ENCODE results near the gene LSR. TPM values are rescaled to one million over a fixed set of nuclear protein-coding genes. Genes with fewer than 3 reads are reported as not detected.

The LSR gene
- total RNA-seq, 4 donors from 2014 or later, result 36.5 to 85.3 (median 61.8) TPM

GRCh38 chr19:35205733-35206323 lies 43.0 kb upstream of the LSR start:
- WGBS, 2 donors, result 76 to 77% methylated on average over 6 of the region's 6 CpGs

DNA sequence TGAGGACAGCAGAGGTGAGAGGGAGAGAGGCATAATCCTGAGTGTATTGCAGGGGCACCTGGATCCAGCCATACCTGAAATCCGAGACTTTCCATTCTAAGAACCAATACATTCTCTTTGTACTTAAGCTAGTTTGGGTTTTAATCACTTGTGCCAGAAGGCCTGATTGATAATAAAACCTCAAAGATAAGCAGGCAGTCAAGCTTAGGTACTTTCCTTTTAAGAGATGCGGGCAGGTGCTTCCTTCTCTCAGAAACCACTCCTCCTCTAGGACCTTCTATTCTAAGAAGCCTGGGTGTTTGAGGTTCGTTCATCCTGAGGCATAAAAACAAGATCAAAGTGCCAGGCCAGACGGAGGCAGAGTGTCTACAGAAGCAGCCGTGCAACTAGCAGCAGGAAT lies 42.4 kb upstream of the LSR start:
- no peak for DNase-seq
- no peak overlapping the region for H3K27ac ChIP-seq
- no peaks in the 10 kb centered on the region for H3K9me3 ChIP-seq
- TF ChIP-seq CTCF (IDR thresholded peaks at IDR 0.05) (no peak), POLR2A (IDR thresholded peaks at IDR 0.05) (no peak)
- H3K4me3 ChIP-seq (replicated peaks in 1 of 3), result no peak overlapping the region
- intact Hi-C loops (cut with DNase I), result no loop called here
- H3K27me3 ChIP-seq, result no peaks in the 10 kb centered on the region
- no peaks in the 10 kb centered on the region for H3K4me1 ChIP-seq
- WGBS, 2 donors, result 51 to 67% methylated on average over 5 of the region's 5 CpGs
- H3K36me3 ChIP-seq, result no peaks in the 10 kb centered on the region

More at GRCh38 chr19:35205733-35206323, 43.0 kb upstream of the LSR start:
- Histone ChIP-seq H3K4me3 (replicated peaks in 1 of 3) (no peak overlapping the region), H3K4me1 (no peaks in the 10 kb centered on the region), H3K27ac (no peak overlapping the region), H3K27me3 (no peaks in the 10 kb centered on the region), H3K9me3 (no peaks in the 10 kb centered on the region), H3K36me3 (no peaks in the 10 kb centered on the region)
- no peak for DNase-seq
- TF ChIP-seq POLR2A (IDR thresholded peaks at IDR 0.05), result no peak
- TF ChIP-seq CTCF (IDR thresholded peaks at IDR 0.05), result no peak
- intact Hi-C loops (cut with DNase I), result no loop called here

- no peak for DNase-seq
- no peaks in the 10 kb centered on the region for H3K36me3 ChIP-seq
- H3K4me1 ChIP-seq, result no peaks in the 10 kb centered on the region
- H3K9me3 ChIP-seq, result no peaks in the 10 kb centered on the region
- 84 to 100% methylated on average over 1 of the region's 1 CpG for WGBS, 2 donors
- H3K4me3 ChIP-seq (replicated peaks in 1 of 3), result no peak overlapping the region
- H3K27me3 ChIP-seq, result no peaks in the 10 kb centered on the region
- H3K27ac ChIP-seq, result no peak overlapping the region
- TF ChIP-seq POLR2A (IDR thresholded peaks at IDR 0.05) (no peak), CTCF (IDR thresholded peaks at IDR 0.05) (no peak)
- intact Hi-C loops (cut with DNase I), result no loop called here
Measured at GRCh38 chr19:35206855-35207254, 41.9 kb upstream of the LSR start.

- H3K27me3 ChIP-seq, result no peaks in the 10 kb centered on the region
- intact Hi-C loops (cut with DNase I), result no loop called here
- no peaks in the 10 kb centered on the region for H3K4me1 ChIP-seq
- WGBS, 2 donors, result 82 to 87% methylated on average over 8 of the region's 8 CpGs
- H3K36me3 ChIP-seq, result no peaks in the 10 kb centered on the region
- H3K27ac ChIP-seq, result no peak overlapping the region
- H3K4me3 ChIP-seq (replicated peaks in 1 of 3), result no peak overlapping the region
- no peak for DNase-seq
- no peaks in the 10 kb centered on the region for H3K9me3 ChIP-seq
- TF ChIP-seq CTCF (IDR thresholded peaks at IDR 0.05) (no peak), POLR2A (IDR thresholded peaks at IDR 0.05) (no peak)
Measured at GRCh38 chr19:35207391-35207871, 41.4 kb upstream of the LSR start.

GRCh38 chr19:35208121-35208520 lies 40.7 kb upstream of the LSR start:
- no peak overlapping the region for H3K27ac ChIP-seq
- no peaks in the 10 kb centered on the region for H3K27me3 ChIP-seq
- no peak overlapping the region for H3K4me3 ChIP-seq (replicated peaks in 1 of 3)
- WGBS, 2 donors, result 87 to 96% methylated on average over 8 of the region's 8 CpGs
- H3K36me3 ChIP-seq, result no peaks in the 10 kb centered on the region
- TF ChIP-seq CTCF (IDR thresholded peaks at IDR 0.05), result no peak
- no peak for TF ChIP-seq POLR2A (IDR thresholded peaks at IDR 0.05)
- no peak for DNase-seq
- no peaks in the 10 kb centered on the region for H3K9me3 ChIP-seq
- intact Hi-C loops (cut with DNase I), result no loop called here
- H3K4me1 ChIP-seq, result no peaks in the 10 kb centered on the region
